Stimulated activated memory B cell treated with anti-CD40 and anti-IgM and Interleukin-4, amounts not matched to agents 10 μg/mL and 1 μg/mL and 100 μg/mL, for 72 hours (primary cell): ENCODE measurements around the gene SNPH.
"Not testable (repeated sequence)": the region's sequence is repeated elsewhere in the genome, so short reads cannot be mapped to it uniquely, and the experiment has no call there.

Experiments
- ATAC-seq: fragments of 150-1000 bp; cut with Tn5 transposase; 2 replicates; pipeline ENCODE4 v1.10.0; 2021
- H3K27ac Mint-ChIP-seq: one replicate; pipeline ENCODE4 v1.8.0; 2022; ENCODE audit warnings: mild to moderate bottlenecking, mixed read lengths
- H3K27me3 Mint-ChIP-seq: one replicate; pipeline ENCODE4 v1.8.0; 2022; ENCODE audit warnings: mixed read lengths
- H3K36me3 Mint-ChIP-seq: one replicate; pipeline ENCODE4 v1.8.0; 2022; ENCODE audit warnings: mixed read lengths
- H3K4me1 Mint-ChIP-seq: one replicate; pipeline ENCODE4 v1.8.0; 2022; ENCODE audit warnings: mixed read lengths
- H3K4me3 Mint-ChIP-seq: one replicate; pipeline ENCODE4 v1.8.0; 2022; ENCODE audit warnings: mild to moderate bottlenecking, moderate library complexity, mixed read lengths
- H3K9me3 Mint-ChIP-seq: one replicate; pipeline ENCODE4 v1.8.0; 2022; ENCODE audit warnings: mixed read lengths

SNPH gene

GRCh38 chr20:1247689-1248088 lies 18.4 kb upstream of the SNPH start:
- H3K4me1 Mint-ChIP-seq: no peaks in the 10 kb centered on the region
- no peaks in the 10 kb centered on the region for H3K36me3 Mint-ChIP-seq
- peaks cover 3% of the 10 kb centered on the region for H3K27me3 Mint-ChIP-seq
- no peak overlapping the region for H3K27ac Mint-ChIP-seq
- no peak for ATAC-seq
- H3K9me3 Mint-ChIP-seq: peaks cover 4% of the 10 kb centered on the region
- H3K4me3 Mint-ChIP-seq: no peak overlapping the region

GRCh38 chr20:1250282-1250681 lies 15.8 kb upstream of the SNPH start:
- H3K27me3 Mint-ChIP-seq, H3K27ac Mint-ChIP-seq, H3K4me1 Mint-ChIP-seq, H3K4me3 Mint-ChIP-seq, H3K36me3 Mint-ChIP-seq, ATAC-seq, H3K9me3 Mint-ChIP-seq: not testable (repeated sequence)

GRCh38 chr20:1252416-1252815 lies 13.7 kb upstream of the SNPH start:
- H3K27ac Mint-ChIP-seq: no peak overlapping the region
- H3K9me3 Mint-ChIP-seq: peaks cover 4% of the 10 kb centered on the region
- H3K27me3 Mint-ChIP-seq: peaks cover 9% of the 10 kb centered on the region
- H3K36me3 Mint-ChIP-seq: no peaks in the 10 kb centered on the region
- H3K4me1 Mint-ChIP-seq: no peaks in the 10 kb centered on the region
- H3K4me3 Mint-ChIP-seq: no peak overlapping the region
- no peak for ATAC-seq

GRCh38 chr20:1254254-1254653 lies 11.8 kb upstream of the SNPH start:
- Mint-ChIP-seq H3K9me3 (peaks cover 4% of the 10 kb centered on the region), H3K27me3 (peaks cover 9% of the 10 kb centered on the region), H3K27ac (no peak overlapping the region), H3K36me3 (no peaks in the 10 kb centered on the region), H3K4me1 (no peaks in the 10 kb centered on the region), H3K4me3 (no peak overlapping the region)
- ATAC-seq: no peak

- Mint-ChIP-seq H3K36me3 (no peaks in the 10 kb centered on the region), H3K4me3 (no peak overlapping the region), H3K27ac (no peak overlapping the region), H3K9me3 (peaks cover 4% of the 10 kb centered on the region), H3K27me3 (peaks cover 9% of the 10 kb centered on the region), H3K4me1 (no peaks in the 10 kb centered on the region)
- no peak for ATAC-seq
Measured at GRCh38 chr20:1255675-1256074, 10.4 kb upstream of the SNPH start.

GRCh38 chr20:1263853-1264252 lies 2.2 kb upstream of the SNPH start:
- H3K36me3 Mint-ChIP-seq: no peaks in the 10 kb centered on the region
- no peaks in the 10 kb centered on the region for H3K9me3 Mint-ChIP-seq
- H3K27me3 Mint-ChIP-seq: no peaks in the 10 kb centered on the region
- peaks cover 18% of the 10 kb centered on the region for H3K4me1 Mint-ChIP-seq
- ATAC-seq: no peak
- no peak overlapping the region for H3K4me3 Mint-ChIP-seq
- no peak overlapping the region for H3K27ac Mint-ChIP-seq

- Mint-ChIP-seq H3K27me3 (no peaks in the 10 kb centered on the region), H3K36me3 (no peaks in the 10 kb centered on the region), H3K4me1 (peaks cover 18% of the 10 kb centered on the region), H3K4me3 (peak overlapping the region; percentile 22), H3K27ac (no peak overlapping the region), H3K9me3 (no peaks in the 10 kb centered on the region)
- no peak for ATAC-seq
Measured at GRCh38 chr20:1264727-1265126, 1.4 kb upstream of the SNPH start.

GRCh38 chr20:1265226-1265915 lies 723 bp upstream of the SNPH start:
- no peaks in the 10 kb centered on the region for H3K27me3 Mint-ChIP-seq
- no peak for ATAC-seq

GRCh38 chr20:1265916-1266166 lies 253 bp upstream of the SNPH start:
- ATAC-seq: no peak
- Mint-ChIP-seq H3K4me3 (peak overlapping the region; percentile 85), H3K27me3 (no peaks in the 10 kb centered on the region), H3K36me3 (no peaks in the 10 kb centered on the region), H3K27ac (peak overlapping the region; percentile 90), H3K9me3 (no peaks in the 10 kb centered on the region), H3K4me1 (peaks cover 18% of the 10 kb centered on the region)

More at GRCh38 chr20:1265226-1265915, 723 bp upstream of the SNPH start:
- H3K4me1 Mint-ChIP-seq: peaks cover 18% of the 10 kb centered on the region
- peak overlapping the region; percentile 90 for H3K27ac Mint-ChIP-seq
- no peaks in the 10 kb centered on the region for H3K9me3 Mint-ChIP-seq
- peak overlapping the region; percentile 85 for H3K4me3 Mint-ChIP-seq
- no peaks in the 10 kb centered on the region for H3K36me3 Mint-ChIP-seq

- Mint-ChIP-seq H3K4me1 (peaks cover 18% of the 10 kb centered on the region), H3K4me3 (peak overlapping the region; percentile 21), H3K27ac (no peak overlapping the region), H3K9me3 (no peaks in the 10 kb centered on the region), H3K27me3 (no peaks in the 10 kb centered on the region), H3K36me3 (no peaks in the 10 kb centered on the region)
- no peak for ATAC-seq
Measured at GRCh38 chr20:1267161-1267560, 1.1 kb downstream of the SNPH start.

GRCh38 chr20:1267809-1268374 lies 1.8 kb downstream of the SNPH start:
- no peaks in the 10 kb centered on the region for H3K27me3 Mint-ChIP-seq
- no peaks in the 10 kb centered on the region for H3K9me3 Mint-ChIP-seq
- H3K4me1 Mint-ChIP-seq: peaks cover 18% of the 10 kb centered on the region
- H3K27ac Mint-ChIP-seq: no peak overlapping the region
- ATAC-seq: no peak
- no peak overlapping the region for H3K4me3 Mint-ChIP-seq
- H3K36me3 Mint-ChIP-seq: no peaks in the 10 kb centered on the region

- Mint-ChIP-seq H3K27me3 (no peaks in the 10 kb centered on the region), H3K9me3 (no peaks in the 10 kb centered on the region), H3K4me1 (peaks cover 18% of the 10 kb centered on the region), H3K27ac (no peak overlapping the region), H3K36me3 (no peaks in the 10 kb centered on the region), H3K4me3 (no peak overlapping the region)
- ATAC-seq: no peak
Measured at GRCh38 chr20:1269235-1269634, 3.1 kb downstream of the SNPH start.

- Mint-ChIP-seq H3K9me3 (no peaks in the 10 kb centered on the region), H3K4me1 (peaks cover 18% of the 10 kb centered on the region), H3K27ac (no peak overlapping the region), H3K4me3 (no peak overlapping the region), H3K27me3 (no peaks in the 10 kb centered on the region), H3K36me3 (no peaks in the 10 kb centered on the region)
- ATAC-seq: no peak
Measured at GRCh38 chr20:1269850-1270249, 3.8 kb downstream of the SNPH start.

GRCh38 chr20:1272368-1273100 lies 6.4 kb downstream of the SNPH start:
- no peaks in the 10 kb centered on the region for H3K9me3 Mint-ChIP-seq
- H3K27ac Mint-ChIP-seq: no peak overlapping the region
- no peak overlapping the region for H3K4me3 Mint-ChIP-seq
- ATAC-seq: no peak
- no peaks in the 10 kb centered on the region for H3K36me3 Mint-ChIP-seq
- H3K4me1 Mint-ChIP-seq: no peaks in the 10 kb centered on the region
- no peaks in the 10 kb centered on the region for H3K27me3 Mint-ChIP-seq

GRCh38 chr20:1273366-1273765 lies 7.3 kb downstream of the SNPH start:
- H3K27ac Mint-ChIP-seq: no peak overlapping the region
- no peaks in the 10 kb centered on the region for H3K9me3 Mint-ChIP-seq
- H3K4me1 Mint-ChIP-seq: no peaks in the 10 kb centered on the region
- no peak overlapping the region for H3K4me3 Mint-ChIP-seq
- no peaks in the 10 kb centered on the region for H3K27me3 Mint-ChIP-seq
- H3K36me3 Mint-ChIP-seq: no peaks in the 10 kb centered on the region
- ATAC-seq: no peak
